Measurements from ENCODE around the gene RHEBL1. TPM values are rescaled to one million over a fixed set of nuclear protein-coding genes. Genes with fewer than 3 reads are reported as not detected.
A peak's percentile ranks its signal among the peaks of the same experiment; 100 is the strongest.

RHEBL1 gene
- total RNA-seq, 4 donors from 2014 or later, result 1.1 to 3.6 (median 1.6) TPM

- H3K36me3 ChIP-seq, result peaks cover 84% of the 10 kb centered on the region
Measured at GRCh38 chr12:49023812-49024211, 46.0 kb downstream of the RHEBL1 start.

GRCh38 chr12:49022558-49023178, 47.1 kb downstream of the RHEBL1 start:
- no peak for DNase-seq (ENCODE audit: low spot score in 2 of 2)
- WGBS, result 86% methylated on average over 11 of the region's 15 CpGs
- Histone ChIP-seq H3K4me1 (peaks cover 19% of the 10 kb centered on the region), H3K27ac (no peak overlapping the region), H3K9me3 (no peaks in the 10 kb centered on the region), H3K27me3 (no peaks in the 10 kb centered on the region), H3K36me3 (peaks cover 72% of the 10 kb centered on the region), H3K4me3 (no peak overlapping the region)
- TF ChIP-seq EP300 (IDR thresholded peaks at IDR 0.05), result no peak
- TF ChIP-seq POLR2AphosphoS5 (IDR thresholded peaks at IDR 0.05), result no peak
- TF ChIP-seq POLR2A (IDR thresholded peaks at IDR 0.05), result no peak
- no peak for TF ChIP-seq CTCF (IDR thresholded peaks at IDR 0.05)

More at GRCh38 chr12:49023812-49024211, 46.0 kb downstream of the RHEBL1 start:
- WGBS, result 98% methylated on average over 2 of the region's 2 CpGs
- Histone ChIP-seq H3K4me1 (peaks cover 14% of the 10 kb centered on the region), H3K27me3 (no peaks in the 10 kb centered on the region), H3K9me3 (no peaks in the 10 kb centered on the region), H3K4me3 (no peak overlapping the region), H3K27ac (no peak overlapping the region)
- no peak for DNase-seq (ENCODE audit: low spot score in 2 of 2)
- TF ChIP-seq POLR2A (IDR thresholded peaks at IDR 0.05), result no peak
- no peak for TF ChIP-seq POLR2AphosphoS5 (IDR thresholded peaks at IDR 0.05)
- no peak for TF ChIP-seq EP300 (IDR thresholded peaks at IDR 0.05)
- TF ChIP-seq CTCF (IDR thresholded peaks at IDR 0.05), result no peak

- H3K27me3 ChIP-seq, result no peaks in the 10 kb centered on the region
- H3K36me3 ChIP-seq, result peaks cover 60% of the 10 kb centered on the region
- TF ChIP-seq CTCF (IDR thresholded peaks at IDR 0.05) (no peak), EP300 (IDR thresholded peaks at IDR 0.05) (no peak)
- H3K4me1 ChIP-seq, result peaks cover 29% of the 10 kb centered on the region
- DNase-seq (ENCODE audit: low spot score in 2 of 2), result peak in 1 of 2 donors; percentile 55
- no peaks in the 10 kb centered on the region for H3K9me3 ChIP-seq
- 84% methylated on average over 9 of the region's 11 CpGs for WGBS
- H3K4me3 ChIP-seq, result no peak overlapping the region
- H3K27ac ChIP-seq, result no peak overlapping the region
Measured at GRCh38 chr12:49021292-49021915, 48.4 kb downstream of the RHEBL1 start.

GRCh38 chr12:49020441-49020840, 49.3 kb downstream of the RHEBL1 start:
- Histone ChIP-seq H3K4me3 (no peak overlapping the region), H3K9me3 (no peaks in the 10 kb centered on the region), H3K36me3 (peaks cover 50% of the 10 kb centered on the region), H3K4me1 (peaks cover 31% of the 10 kb centered on the region), H3K27ac (no peak overlapping the region), H3K27me3 (no peaks in the 10 kb centered on the region)
- WGBS, result 85% methylated on average over 6 of the region's 6 CpGs
- TF ChIP-seq EP300 (IDR thresholded peaks at IDR 0.05) (no peak), POLR2A (IDR thresholded peaks at IDR 0.05) (no peak), CTCF (IDR thresholded peaks at IDR 0.05) (no peak), POLR2AphosphoS5 (IDR thresholded peaks at IDR 0.05) (no peak)
- DNase-seq (ENCODE audit: low spot score in 2 of 2), result peak in 1 of 2 donors; percentile 62

- no peak for TF ChIP-seq POLR2AphosphoS5 (IDR thresholded peaks at IDR 0.05)
- no peak for TF ChIP-seq POLR2A (IDR thresholded peaks at IDR 0.05)
- Histone ChIP-seq H3K4me1 (peaks cover 33% of the 10 kb centered on the region), H3K9me3 (no peaks in the 10 kb centered on the region), H3K27ac (peak overlapping the region; percentile 92), H3K27me3 (no peaks in the 10 kb centered on the region), H3K36me3 (peaks cover 42% of the 10 kb centered on the region), H3K4me3 (peak overlapping the region; percentile 89)
- 59% methylated on average over 9 of the region's 10 CpGs for WGBS
- DNase-seq (ENCODE audit: low spot score in 2 of 2), result peak in 1 of 2 donors; percentile 67
Measured at GRCh38 chr12:49019443-49020324, 50.1 kb downstream of the RHEBL1 start.

Measured in suprapubic skin (tissue), 4 donors.